Bronchial epithelial cell (primary cell): ENCODE measurements around the gene EXOSC9. TPM values are rescaled to one million over a fixed set of nuclear protein-coding genes. Genes with fewer than 3 reads are reported as not detected.

ENCODE experiments used
- DNase-seq: peaks from one replicate; pipeline ENCODE4 v3.0.0-alpha.2; 2010; ENCODE audit warnings: low read depth
- FAIRE-seq: peaks from 2 replicates; lab custom pipeline; 2011; peaks lifted over from hg19 to GRCh38; lab: Jason Lieb, UNC
- H3K27me3 ChIP-seq: 2 replicates; pipeline ENCODE4 v1.5.1; 2011; ENCODE audit warnings: low read length; ENCODE audit not compliant: control insufficient read depth, insufficient read depth
- H3K36me3 ChIP-seq: 2 replicates; pipeline ENCODE4 v1.5.1; 2011; ENCODE audit warnings: low read length; ENCODE audit not compliant: control insufficient read depth, insufficient read depth
- H3K4me3 ChIP-seq: 2 replicates; pipeline ENCODE4 v1.5.1; 2011; ENCODE audit warnings: mild to moderate bottlenecking, low read depth, low read length, control low read depth
- CTCF ChIP-seq: IDR thresholded peaks from 2 replicates; pipeline ENCODE4 v1.5.1; 2011; ENCODE audit warnings: mild to moderate bottlenecking, moderate library complexity, low read length, control low read depth, inconsistent platforms; ENCODE audit not compliant: insufficient read depth, severe bottlenecking
- total RNA-seq: library from RNA; depleted of rRNA; stranded (reverse); fragments of >200 nt; gene quantifications from 2 replicates; pipeline ENCODE4 v1.2.1, GENCODE V29; 2014

The EXOSC9 gene
- total RNA-seq, 1 donor from 2014 or later, result 25.3 TPM

- no peak overlapping the region for H3K4me3 ChIP-seq
- TF ChIP-seq CTCF, result no peak
- no peaks in the 10 kb centered on the region for H3K36me3 ChIP-seq
- FAIRE-seq (no peak), DNase-seq (peak; percentile 85)
- H3K27me3 ChIP-seq, result no peaks in the 10 kb centered on the region
Observed at GRCh38 chr4:121789960-121790829, 10.9 kb upstream of the EXOSC9 start.

GRCh38 chr4:121790976-121791375, 10.1 kb upstream of the EXOSC9 start:
- FAIRE-seq (no peak), DNase-seq (no peak)
- no peak for TF ChIP-seq CTCF

GRCh38 chr4:121791481-121791880, 9.6 kb upstream of the EXOSC9 start:
- FAIRE-seq (no peak), DNase-seq (no peak)
- no peak overlapping the region for H3K4me3 ChIP-seq
- H3K27me3 ChIP-seq, result no peaks in the 10 kb centered on the region
- TF ChIP-seq CTCF, result no peak
- H3K36me3 ChIP-seq, result no peaks in the 10 kb centered on the region

More at GRCh38 chr4:121790976-121791375, 10.1 kb upstream of the EXOSC9 start:
- Histone ChIP-seq H3K36me3 (no peaks in the 10 kb centered on the region), H3K4me3 (no peak overlapping the region), H3K27me3 (no peaks in the 10 kb centered on the region)

GRCh38 chr4:121792966-121793365, 8.2 kb upstream of the EXOSC9 start:
- peak; percentile 84 for DNase-seq

GRCh38 chr4:121794505-121795188, 6.5 kb upstream of the EXOSC9 start:
- no peaks in the 10 kb centered on the region for H3K27me3 ChIP-seq
- FAIRE-seq (no peak), DNase-seq (no peak)
- no peak overlapping the region for H3K4me3 ChIP-seq
- no peaks in the 10 kb centered on the region for H3K36me3 ChIP-seq
- no peak for TF ChIP-seq CTCF

More at GRCh38 chr4:121792966-121793365, 8.2 kb upstream of the EXOSC9 start:
- FAIRE-seq, result no peak
- Histone ChIP-seq H3K4me3 (no peak overlapping the region), H3K27me3 (no peaks in the 10 kb centered on the region), H3K36me3 (no peaks in the 10 kb centered on the region)
- TF ChIP-seq CTCF, result no peak
